Loucy (cell line): ENCODE measurements around the gene DNASE1.

Source experiments
- H2AFZ ChIP-seq: fragments of 200-600 bp; sonication (generic); 2 replicates; pipeline ENCODE4 v1.6.0; 2016; ENCODE audit warnings: antibody characterized with exemption, mild to moderate bottlenecking, low read length, moderate library complexity
- H3F3A ChIP-seq: fragments of 200-600 bp; 2 replicates; pipeline ENCODE4 v1.6.0; 2016; ENCODE audit warnings: antibody characterized with exemption, low read depth, mild to moderate bottlenecking
- H3K27me3 ChIP-seq: fragments of 200-600 bp; sonication (generic); 2 replicates; pipeline ENCODE4 v1.6.1; 2014; ENCODE audit warnings: low read length, mild to moderate bottlenecking; ENCODE audit not compliant: insufficient read depth, poor library complexity, severe bottlenecking
- H3K36me3 ChIP-seq: fragments of 200-600 bp; sonication (generic); 2 replicates; pipeline ENCODE4 v1.6.1; 2016; ENCODE audit warnings: low read length; ENCODE audit not compliant: insufficient read depth
- H3K4me1 ChIP-seq: fragments of 200-600 bp; sonication (generic); 2 replicates; pipeline ENCODE4 v1.5.1; 2014; ENCODE audit warnings: low read length, mild to moderate bottlenecking; ENCODE audit not compliant: insufficient read depth, poor library complexity, severe bottlenecking
- H3K4me2 ChIP-seq: fragments of 200-600 bp; sonication (generic); 2 replicates; pipeline ENCODE4 v1.6.0; 2014; ENCODE audit warnings: antibody characterized with exemption, low read length, low read depth, mild to moderate bottlenecking; ENCODE audit not compliant: poor library complexity, severe bottlenecking
- H3K4me3 ChIP-seq: fragments of 200-600 bp; sonication (generic); 2 replicates; pipeline ENCODE4 v1.5.1; 2014; ENCODE audit warnings: low read length, mild to moderate bottlenecking, mixed read lengths; ENCODE audit not compliant: poor library complexity, severe bottlenecking
- H3K79me2 ChIP-seq: fragments of 200-600 bp; sonication (generic); 2 replicates; pipeline ENCODE4 v1.6.1; 2014; ENCODE audit warnings: low read length; ENCODE audit not compliant: insufficient read depth
- H3K9ac ChIP-seq: fragments of 200-600 bp; sonication (generic); 2 replicates; pipeline ENCODE4 v1.6.0; 2014; ENCODE audit warnings: mild to moderate bottlenecking, low read depth, low read length, moderate library complexity; ENCODE audit not compliant: poor library complexity, severe bottlenecking
- H3K9me2 ChIP-seq: fragments of 200-600 bp; sonication (generic); replicated peaks from 2 replicates; pipeline ENCODE4 v1.6.1; 2016; ENCODE audit warnings: low read depth, low read length, mixed read lengths
- H3K9me3 ChIP-seq: fragments of 200-600 bp; sonication (generic); 2 replicates; pipeline ENCODE4 v1.6.1; 2014; ENCODE audit warnings: mild to moderate bottlenecking, antibody characterized with exemption, low read length, low read depth; ENCODE audit not compliant: insufficient read depth
- H4K20me1 ChIP-seq: fragments of 200-600 bp; sonication (generic); 2 replicates; pipeline ENCODE4 v1.6.0; 2014; ENCODE audit warnings: antibody characterized with exemption, low read length, mild to moderate bottlenecking; ENCODE audit not compliant: insufficient read depth, poor library complexity, severe bottlenecking
- CTCF ChIP-seq: fragments of 200-600 bp; sonication (generic); conservative IDR thresholded peaks from 2 replicates; pipeline ENCODE4 v1.5.1; 2014; ENCODE audit warnings: mild to moderate bottlenecking, antibody characterized with exemption, low read length
- EZH2phosphoT487 ChIP-seq: fragments of 200-600 bp; IDR thresholded peaks from 2 replicates; pipeline ENCODE4 v1.6.1; 2018; ENCODE audit warnings: antibody characterized with exemption, mild to moderate bottlenecking, moderate library complexity, borderline replicate concordance

Gene DNASE1

GRCh38 chr16:3671424-3671823, 16.9 kb downstream of the DNASE1 start:
- H3K9ac ChIP-seq = peak overlapping the region; percentile 59
- peak overlapping the region; percentile 76 for H3K4me2 ChIP-seq
- H3K27me3 ChIP-seq = no peaks in the 10 kb centered on the region
- no peaks in the 10 kb centered on the region for H3K79me2 ChIP-seq
- no peaks in the 10 kb centered on the region for H3K9me3 ChIP-seq
- H3F3A ChIP-seq = no peaks in the 10 kb centered on the region
- H3K9me2 ChIP-seq = no peaks in the 10 kb centered on the region
- TF ChIP-seq EZH2phosphoT487 (no peak), CTCF (no peak)
- no peak overlapping the region for H2AFZ ChIP-seq
- no peaks in the 10 kb centered on the region for H4K20me1 ChIP-seq
- H3K4me3 ChIP-seq = no peak overlapping the region
- peaks cover 28% of the 10 kb centered on the region for H3K4me1 ChIP-seq
- H3K36me3 ChIP-seq = no peaks in the 10 kb centered on the region; the same call in 1 of the 2 replicates

DNA sequence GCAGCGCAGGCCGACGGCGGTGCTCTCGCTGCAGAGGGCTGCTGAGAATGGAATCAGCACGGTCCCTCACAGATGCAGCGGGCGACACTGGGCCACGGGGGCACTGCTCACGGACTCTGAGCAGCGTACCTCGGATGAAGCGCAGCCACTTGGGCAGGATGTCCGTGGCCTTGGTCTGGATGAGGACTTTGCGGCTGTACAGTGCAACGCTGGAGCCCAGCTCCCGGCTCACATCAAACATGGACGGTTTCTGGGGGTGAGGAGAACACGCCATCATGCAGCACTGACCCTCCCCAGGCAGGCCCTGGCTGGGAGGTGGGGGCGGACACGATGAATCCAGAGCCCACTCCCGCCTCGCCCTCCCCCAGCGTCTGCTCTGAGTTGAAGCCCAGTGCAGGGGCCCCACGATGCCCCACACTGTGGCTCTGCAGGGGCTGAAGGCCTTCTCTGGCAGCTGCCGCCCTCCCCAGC, 18.1 kb downstream of the DNASE1 start:
- Histone ChIP-seq H3K4me3 (no peak overlapping the region), H3K27me3 (no peaks in the 10 kb centered on the region), H3K9ac (no peak overlapping the region), H3F3A (no peaks in the 10 kb centered on the region), H4K20me1 (no peaks in the 10 kb centered on the region), H3K79me2 (no peaks in the 10 kb centered on the region), H3K9me2 (no peaks in the 10 kb centered on the region), H3K4me1 (peaks cover 27% of the 10 kb centered on the region), H3K4me2 (no peak overlapping the region), H2AFZ (no peak overlapping the region), H3K9me3 (no peaks in the 10 kb centered on the region), H3K36me3 (no peaks in the 10 kb centered on the region; the same call in 1 of the 2 replicates)
- no peak for TF ChIP-seq EZH2phosphoT487
- no peak for TF ChIP-seq CTCF

DNA sequence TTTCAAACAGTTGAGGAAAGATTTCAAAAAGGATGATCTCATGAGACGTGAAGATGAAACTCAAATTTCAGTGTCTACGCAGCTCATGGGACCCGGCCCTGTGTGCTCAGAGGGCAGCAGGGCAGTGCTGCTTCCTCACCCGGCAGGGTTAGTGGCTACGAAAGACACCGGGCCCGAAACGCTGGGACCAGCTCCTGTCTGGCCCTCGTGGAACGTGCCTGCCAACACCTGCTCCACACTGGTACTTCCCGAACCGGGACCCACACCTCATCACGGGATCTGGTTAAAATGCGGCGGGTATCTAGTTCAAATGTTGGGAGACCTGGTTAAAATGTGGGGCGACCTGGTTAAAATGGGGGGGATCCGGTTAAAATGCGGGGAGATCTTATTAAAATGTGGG, 18.7 kb downstream of the DNASE1 start:
- Histone ChIP-seq H3K4me1 (peaks cover 27% of the 10 kb centered on the region), H4K20me1 (no peaks in the 10 kb centered on the region), H2AFZ (no peak overlapping the region), H3K27me3 (no peaks in the 10 kb centered on the region), H3K9me3 (no peaks in the 10 kb centered on the region), H3K4me3 (no peak overlapping the region), H3K36me3 (no peaks in the 10 kb centered on the region; the same call in 1 of the 2 replicates), H3K9ac (no peak overlapping the region), H3F3A (no peaks in the 10 kb centered on the region), H3K79me2 (no peaks in the 10 kb centered on the region), H3K4me2 (no peak overlapping the region), H3K9me2 (no peaks in the 10 kb centered on the region)
- no peak for TF ChIP-seq CTCF
- TF ChIP-seq EZH2phosphoT487 = no peak
